GM12891 (cell line): ENCODE measurements around the gene MKKS.

Experiments used
- DNase-seq: peaks from one replicate; pipeline ENCODE4 v3.0.0; 2011; ENCODE audit warnings: low spot score; ENCODE audit not compliant: insufficient read length
- FAIRE-seq: peaks from 2 replicates; lab custom pipeline; 2011; peaks lifted over from hg19 to GRCh38; lab: Jason Lieb, UNC
- PAX5 ChIP-seq: IDR thresholded peaks from 2 replicates; pipeline ENCODE4 v1.6.1; 2011; ENCODE audit warnings: low read length, moderate library complexity, mild to moderate bottlenecking; ENCODE audit not compliant: insufficient read depth, severe bottlenecking
- POLR2A ChIP-seq: IDR thresholded peaks from 2 replicates; pipeline ENCODE4 v1.6.1; 2011; ENCODE audit warnings: low read depth, low read length, control low read depth
- POLR2AphosphoS5 ChIP-seq: IDR thresholded peaks from 2 replicates; pipeline ENCODE4 v1.6.1; 2011; ENCODE audit warnings: low read depth, low read length, control low read depth
- POU2F2 ChIP-seq: IDR thresholded peaks from 2 replicates; pipeline ENCODE4 v1.6.1; 2011; ENCODE audit warnings: low read depth, mild to moderate bottlenecking, control low read depth, low read length, moderate library complexity
- SPI1 ChIP-seq: IDR thresholded peaks from 2 replicates; pipeline ENCODE4 v1.6.1; 2011; ENCODE audit warnings: low read depth, low read length, control low read depth
- TAF1 ChIP-seq: IDR thresholded peaks from 2 replicates; pipeline ENCODE4 v1.6.1; 2011; ENCODE audit warnings: low read depth, low read length, control low read depth

MKKS gene

GRCh38 chr20:10359621-10360040, 74.4 kb downstream of the MKKS start:
- no peak for FAIRE-seq
- TF ChIP-seq PAX5: no peak
- no peak for TF ChIP-seq SPI1
- no peak for TF ChIP-seq TAF1
- TF ChIP-seq POU2F2: no peak
- TF ChIP-seq POLR2A: no peak
- TF ChIP-seq POLR2AphosphoS5: no peak
- DNase-seq: no peak

GRCh38 chr20:10357974-10358373, 76.0 kb downstream of the MKKS start:
- TF ChIP-seq POLR2AphosphoS5 (no peak), PAX5 (no peak), TAF1 (no peak), POLR2A (no peak), SPI1 (no peak), POU2F2 (no peak)
- FAIRE-seq (no peak), DNase-seq (no peak)

GRCh38 chr20:10357061-10357708, 76.8 kb downstream of the MKKS start:
- no peak for TF ChIP-seq POU2F2
- no peak for TF ChIP-seq POLR2AphosphoS5
- no peak for TF ChIP-seq TAF1
- no peak for TF ChIP-seq PAX5
- TF ChIP-seq POLR2A: no peak
- TF ChIP-seq SPI1: no peak
- FAIRE-seq (no peak), DNase-seq (no peak)

GRCh38 chr20:10356628-10357027, 77.4 kb downstream of the MKKS start:
- TF ChIP-seq SPI1 (no peak), TAF1 (no peak), POLR2AphosphoS5 (no peak), POLR2A (no peak), POU2F2 (no peak), PAX5 (no peak)
- DNase-seq (no peak), FAIRE-seq (no peak)

GRCh38 chr20:10352934-10353824, 80.8 kb downstream of the MKKS start:
- FAIRE-seq (no peak), DNase-seq (no peak)

More at GRCh38 chr20:10352934-10353824, 80.8 kb downstream of the MKKS start:
- TF ChIP-seq SPI1: no peak
- no peak for TF ChIP-seq POLR2A
- TF ChIP-seq TAF1: no peak
- no peak for TF ChIP-seq POU2F2
- TF ChIP-seq PAX5: no peak
- TF ChIP-seq POLR2AphosphoS5: no peak
